SH-SY5Y (cell line): Measurements from ENCODE around the gene NFIA.

ENCODE experiments used
- GATA2 ChIP-seq: IDR thresholded peaks from 2 replicates; pipeline ENCODE4 v1.6.1; 2011; ENCODE audit warnings: mild to moderate bottlenecking, low read depth, low read length
- GATA3 ChIP-seq: IDR thresholded peaks from 2 replicates; pipeline ENCODE4 v1.6.1; 2011; ENCODE audit warnings: low read depth, mild to moderate bottlenecking, low read length, moderate library complexity

The NFIA gene

GRCh38 chr1:61297887-61298286 is 215.5 kb downstream of the NFIA start:
- TF ChIP-seq GATA2 = no peak
- no peak for TF ChIP-seq GATA3

GRCh38 chr1:61299463-61299862 is 217.1 kb downstream of the NFIA start:
- TF ChIP-seq GATA3 (no peak), GATA2 (no peak)

- TF ChIP-seq GATA2 (no peak), GATA3 (no peak)
Measured at GRCh38 chr1:61300899-61301298, 218.5 kb downstream of the NFIA start.

- no peak for TF ChIP-seq GATA2
- TF ChIP-seq GATA3 = no peak
Measured at GRCh38 chr1:61301824-61302657, 219.7 kb downstream of the NFIA start.

GRCh38 chr1:61307422-61308142 is 225.2 kb downstream of the NFIA start:
- no peak for TF ChIP-seq GATA3

- no peak for TF ChIP-seq GATA3
- no peak for TF ChIP-seq GATA2
Measured at GRCh38 chr1:61310057-61310456, 227.7 kb downstream of the NFIA start.

GRCh38 chr1:61310538-61310937 is 228.2 kb downstream of the NFIA start:
- TF ChIP-seq GATA3 (no peak), GATA2 (no peak)

- no peak for TF ChIP-seq GATA2
- TF ChIP-seq GATA3 = no peak
Measured at GRCh38 chr1:61313906-61314422, 231.6 kb downstream of the NFIA start.

GRCh38 chr1:61315011-61315410 is 232.7 kb downstream of the NFIA start:
- TF ChIP-seq GATA3 (no peak), GATA2 (no peak)

- no peak for TF ChIP-seq GATA2
Measured at GRCh38 chr1:61316493-61316892, 234.1 kb downstream of the NFIA start.

- TF ChIP-seq GATA3 (no peak), GATA2 (no peak)
Measured at GRCh38 chr1:61318319-61319125, 236.2 kb downstream of the NFIA start.

- TF ChIP-seq GATA3 (peak; percentile 91), GATA2 (peak; percentile 86)
Measured at GRCh38 chr1:61320575-61320974, 238.2 kb downstream of the NFIA start.

- no peak for TF ChIP-seq GATA2
- TF ChIP-seq GATA3 = no peak
Measured at GRCh38 chr1:61322008-61322744, 239.8 kb downstream of the NFIA start.

- TF ChIP-seq GATA3 = no peak
- no peak for TF ChIP-seq GATA2
Measured at GRCh38 chr1:61322769-61323168, 240.4 kb downstream of the NFIA start.
